Neuron (in vitro differentiated cells): ENCODE results near the gene KIF27.
A peak's percentile ranks its signal among the peaks of the same experiment; 100 is the strongest.
"Not testable (repeated sequence)": the region's sequence is repeated elsewhere in the genome, so short reads cannot be mapped to it uniquely, and the experiment has no call there.

Experiments used
- H2AFZ ChIP-seq: one replicate; pipeline ENCODE4 v1.6.1; 2013; ENCODE audit warnings: low read depth, mild to moderate bottlenecking, inconsistent platforms, low read length, moderate library complexity
- H3K27me3 ChIP-seq: one replicate; pipeline ENCODE4 v1.6.1; 2013; ENCODE audit warnings: low read length; ENCODE audit not compliant: insufficient read depth
- H3K36me3 ChIP-seq: one replicate; pipeline ENCODE4 v1.6.1; 2013; ENCODE audit warnings: low read length; ENCODE audit not compliant: insufficient read depth
- H3K4me1 ChIP-seq: one replicate; pipeline ENCODE4 v1.6.1; 2013; ENCODE audit warnings: low read length; ENCODE audit not compliant: insufficient read depth
- H3K4me3 ChIP-seq: 2 replicates; pipeline ENCODE4 v1.5.1; 2013; ENCODE audit warnings: mild to moderate bottlenecking, low read length, moderate library complexity
- H3K9me3 ChIP-seq: one replicate; pipeline ENCODE4 v1.6.1; 2013; ENCODE audit warnings: low read length

KIF27 gene

GRCh38 chr9:83906144-83906543 is 15.1 kb downstream of the KIF27 start:
- Histone ChIP-seq H3K4me3 (no peak overlapping the region), H3K36me3 (peaks cover 3% of the 10 kb centered on the region), H3K27me3 (no peaks in the 10 kb centered on the region), H3K9me3 (no peaks in the 10 kb centered on the region), H3K4me1 (no peaks in the 10 kb centered on the region), H2AFZ (no peak overlapping the region)

- H3K9me3 ChIP-seq, H3K36me3 ChIP-seq, H2AFZ ChIP-seq, H3K4me3 ChIP-seq, H3K4me1 ChIP-seq, H3K27me3 ChIP-seq: not testable (repeated sequence)
Observed at GRCh38 chr9:83900615-83901014, 20.6 kb downstream of the KIF27 start.

GRCh38 chr9:83894301-83894700 is 26.9 kb downstream of the KIF27 start:
- H3K36me3 ChIP-seq, H2AFZ ChIP-seq, H3K4me3 ChIP-seq, H3K9me3 ChIP-seq, H3K4me1 ChIP-seq, H3K27me3 ChIP-seq: not testable (repeated sequence)

- H3K4me3 ChIP-seq, H3K36me3 ChIP-seq, H2AFZ ChIP-seq, H3K27me3 ChIP-seq, H3K4me1 ChIP-seq, H3K9me3 ChIP-seq: not testable (repeated sequence)
Observed at GRCh38 chr9:83886498-83886897, 34.7 kb downstream of the KIF27 start.

GRCh38 chr9:83885559-83886240 is 35.5 kb downstream of the KIF27 start:
- H3K9me3 ChIP-seq, H2AFZ ChIP-seq, H3K4me3 ChIP-seq, H3K36me3 ChIP-seq, H3K4me1 ChIP-seq, H3K27me3 ChIP-seq: not testable (repeated sequence)

- not testable (repeated sequence) for H3K36me3 ChIP-seq, H3K9me3 ChIP-seq, H2AFZ ChIP-seq, H3K4me3 ChIP-seq, H3K4me1 ChIP-seq, H3K27me3 ChIP-seq
Observed at GRCh38 chr9:83881687-83882408, 39.4 kb downstream of the KIF27 start.

- H2AFZ ChIP-seq, H3K27me3 ChIP-seq, H3K9me3 ChIP-seq, H3K4me1 ChIP-seq, H3K36me3 ChIP-seq, H3K4me3 ChIP-seq: not testable (repeated sequence)
Observed at GRCh38 chr9:83875559-83875958, 45.7 kb downstream of the KIF27 start.

- not testable (repeated sequence) for H3K36me3 ChIP-seq, H3K27me3 ChIP-seq, H3K4me1 ChIP-seq, H2AFZ ChIP-seq, H3K4me3 ChIP-seq, H3K9me3 ChIP-seq
Observed at GRCh38 chr9:83849895-83850294, 71.3 kb downstream of the KIF27 start.

- not testable (repeated sequence) for H3K27me3 ChIP-seq, H3K4me3 ChIP-seq, H2AFZ ChIP-seq, H3K36me3 ChIP-seq, H3K9me3 ChIP-seq, H3K4me1 ChIP-seq
Observed at GRCh38 chr9:83837070-83837643, 84.1 kb downstream of the KIF27 start.

- not testable (repeated sequence) for H3K36me3 ChIP-seq, H3K9me3 ChIP-seq, H3K4me3 ChIP-seq, H2AFZ ChIP-seq, H3K4me1 ChIP-seq, H3K27me3 ChIP-seq
Observed at GRCh38 chr9:83830426-83831071, 90.7 kb downstream of the KIF27 start.

GRCh38 chr9:83824986-83825623 is 96.1 kb downstream of the KIF27 start:
- not testable (repeated sequence) for H3K9me3 ChIP-seq, H3K27me3 ChIP-seq, H3K36me3 ChIP-seq, H3K4me3 ChIP-seq, H2AFZ ChIP-seq, H3K4me1 ChIP-seq

GRCh38 chr9:83817356-83818278 is 103.6 kb downstream of the KIF27 start, which contains the start of gene GKAP1:
Gene GKAP1, minus strand, starts transcription at chr9:83817769. Its CDS starts 11,252 bp downstream, at chr9:83806517.
- not testable (repeated sequence) for H3K36me3 ChIP-seq, H3K4me1 ChIP-seq, H3K27me3 ChIP-seq, H3K9me3 ChIP-seq
- peak within 1 kb of the TSS; percentile 70 for H3K4me3 ChIP-seq
- peak within 1 kb of the TSS; percentile 87 for H2AFZ ChIP-seq
